GM23248 (cell line): ENCODE data around the gene ABCC4.

ENCODE experiments used
- EZH2 ChIP-seq: fragments of 200-600 bp; sonication (generic); IDR thresholded peaks from 2 replicates; pipeline ENCODE4 v1.6.1; 2018; ENCODE audit warnings: antibody characterized with exemption, mild to moderate bottlenecking; ENCODE audit not compliant: insufficient read depth, poor library complexity, severe bottlenecking
- EZH2phosphoT487 ChIP-seq: fragments of 200-600 bp; sonication (generic); IDR thresholded peaks from 2 replicates; pipeline ENCODE4 v1.6.1; 2018; ENCODE audit warnings: antibody characterized with exemption, moderate library complexity, mild to moderate bottlenecking, low read depth; ENCODE audit not compliant: insufficient read depth

DNA sequence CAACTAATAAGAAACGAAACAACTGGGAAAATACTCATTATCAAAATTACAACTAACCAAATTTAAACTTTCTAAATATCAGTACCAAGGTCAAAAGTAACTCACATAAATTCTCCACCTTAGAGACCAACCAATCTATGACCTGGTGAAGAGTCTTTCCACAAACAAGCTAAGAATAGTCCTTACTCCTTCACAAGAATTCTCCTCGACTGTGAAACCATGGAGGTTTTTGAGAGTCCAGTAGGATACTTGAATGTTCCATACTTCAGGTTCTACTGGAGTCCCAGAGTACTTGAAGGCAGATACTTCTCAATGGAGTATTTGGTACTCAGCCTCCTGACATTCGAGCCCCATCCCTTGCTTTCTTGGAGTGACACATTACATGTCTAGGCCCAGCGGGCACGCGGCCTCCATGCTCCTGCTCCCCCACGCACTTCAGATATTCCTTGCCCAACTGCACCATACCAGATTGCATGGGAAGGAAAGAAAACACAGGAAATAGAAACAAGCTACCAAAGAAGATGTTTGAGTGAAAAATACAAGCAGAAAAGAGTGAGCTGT is 63.9 kb downstream of the ABCC4 start:
- no peak for TF ChIP-seq EZH2
- no peak for TF ChIP-seq EZH2phosphoT487
